Measurements from ENCODE around the gene RHBDL3.
"Not testable (repeated sequence)": the region's sequence is repeated elsewhere in the genome, so short reads cannot be mapped to it uniquely, and the experiment has no call there.

Gene RHBDL3

DNA sequence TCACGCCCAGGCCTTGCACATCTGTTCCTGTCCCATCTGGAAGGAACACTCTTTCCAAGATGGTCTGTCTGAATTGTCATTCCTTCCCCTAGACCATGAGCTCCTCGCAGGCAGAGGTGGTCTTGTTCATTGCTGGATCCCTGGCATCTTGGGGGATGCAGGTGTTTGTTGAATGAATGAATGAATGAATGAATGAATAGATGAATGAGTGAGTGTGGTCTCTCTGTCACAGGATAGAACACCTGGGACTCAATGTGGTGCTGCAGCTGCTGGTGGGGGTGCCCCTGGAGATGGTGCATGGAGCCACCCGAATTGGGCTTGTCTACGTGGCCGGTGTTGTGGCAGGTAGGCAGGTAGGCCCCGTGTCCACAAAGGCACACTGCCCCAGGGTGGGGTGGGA lies 32.2 kb downstream of the RHBDL3 start:
- no peak for DNase-seq

- DNase-seq: no peak
These were observed 32.7 kb downstream of the RHBDL3 start for GRCh38 chr17:32298298-32298697.

GRCh38 chr17:32298721-32299579 lies 33.3 kb downstream of the RHBDL3 start:
- DNase-seq: no peak

DNA sequence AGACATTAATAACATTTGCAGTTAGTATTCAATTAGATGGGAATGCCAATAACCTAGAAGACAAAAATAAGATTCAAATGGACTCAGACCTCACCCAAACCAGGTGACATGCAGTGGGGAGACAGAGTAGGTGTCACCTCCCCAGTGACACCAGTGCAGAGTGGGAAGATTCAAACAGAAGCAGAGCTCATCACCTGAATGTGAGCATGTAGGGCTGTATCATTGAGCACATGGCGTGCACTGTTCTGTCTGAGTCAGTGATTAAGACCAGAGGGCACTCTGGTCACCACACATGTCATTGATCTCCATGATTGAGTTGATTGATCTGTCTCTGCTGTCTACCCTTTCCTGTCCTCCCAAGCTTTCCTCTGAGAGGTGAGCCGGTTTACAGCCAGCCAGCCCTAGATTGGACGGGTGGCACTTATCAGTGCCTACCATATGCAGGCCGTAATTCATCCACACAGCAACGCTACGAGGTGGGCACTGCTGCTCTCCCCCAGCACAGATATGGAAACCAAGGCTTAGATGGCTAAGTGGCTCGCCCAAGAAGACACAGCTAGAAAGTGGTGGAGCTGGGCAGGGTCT lies 34.0 kb downstream of the RHBDL3 start:
- no peak for DNase-seq

DNA sequence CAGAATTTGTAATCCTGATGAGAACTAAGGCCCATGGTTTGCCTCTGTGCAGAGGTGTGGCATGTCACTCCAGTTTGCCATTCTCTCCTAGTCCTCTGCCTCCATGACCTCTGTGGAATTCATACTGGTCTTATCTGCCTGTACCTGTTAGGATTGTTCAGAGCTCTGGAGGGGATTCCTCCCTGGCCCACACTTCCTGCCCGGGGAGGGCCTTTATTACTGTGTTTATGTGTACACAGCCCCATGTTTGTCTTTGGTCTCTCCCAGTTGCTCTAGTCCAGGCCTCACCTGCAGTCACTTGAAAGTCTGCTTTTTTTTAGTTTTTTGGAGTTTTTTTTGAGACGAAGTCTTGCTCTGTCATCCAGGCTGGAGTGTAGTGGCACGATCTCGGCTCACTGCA lies 36.4 kb downstream of the RHBDL3 start:
- no peak for DNase-seq

- no peak for DNase-seq
These were observed 37.4 kb downstream of the RHBDL3 start for GRCh38 chr17:32302860-32303649.

DNA sequence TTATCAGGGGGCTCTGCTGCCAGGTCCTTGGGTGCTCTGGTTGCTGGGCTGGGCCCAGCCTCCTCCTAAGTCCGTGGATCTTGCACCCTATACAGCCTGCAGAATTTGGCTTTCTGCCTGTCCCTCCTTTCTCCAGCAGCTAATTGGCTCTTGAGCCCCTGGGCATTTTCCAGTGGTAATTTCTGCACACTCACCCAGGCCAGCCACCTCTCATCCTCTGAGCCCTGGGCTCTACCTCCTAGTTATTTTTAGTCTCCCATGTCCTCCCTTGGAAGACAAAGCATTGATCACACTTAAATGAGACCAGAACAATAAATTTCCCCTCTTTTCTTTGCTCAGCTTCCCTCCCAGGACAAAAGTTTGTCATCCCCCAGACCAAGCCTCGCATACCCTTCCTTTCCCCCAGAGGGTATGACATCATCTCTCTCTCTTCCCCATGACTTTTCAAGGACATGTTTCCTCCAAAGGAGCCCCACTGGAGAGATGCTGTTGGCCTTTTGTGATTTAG lies 38.2 kb downstream of the RHBDL3 start:
- no peak for DNase-seq

DNA sequence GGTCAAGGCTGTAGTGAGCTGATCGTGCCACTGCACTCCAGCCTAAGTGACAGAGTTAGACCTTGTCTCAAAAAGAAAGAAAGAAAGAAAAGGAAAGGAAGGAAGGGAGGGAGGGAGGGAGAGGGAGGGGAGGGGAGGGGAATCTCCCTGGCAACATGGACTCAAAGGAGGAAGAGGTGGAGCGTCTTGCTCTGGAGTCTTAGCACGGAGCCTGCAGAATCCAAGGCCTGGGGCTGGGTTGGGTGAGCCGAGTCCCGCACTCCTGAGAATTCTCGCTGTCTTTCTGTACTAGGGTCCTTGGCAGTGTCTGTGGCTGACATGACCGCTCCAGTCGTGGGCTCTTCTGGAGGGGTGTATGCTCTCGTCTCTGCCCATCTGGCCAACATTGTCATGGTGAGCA lies 39.4 kb downstream of the RHBDL3 start:
- DNase-seq: no peak

DNA sequence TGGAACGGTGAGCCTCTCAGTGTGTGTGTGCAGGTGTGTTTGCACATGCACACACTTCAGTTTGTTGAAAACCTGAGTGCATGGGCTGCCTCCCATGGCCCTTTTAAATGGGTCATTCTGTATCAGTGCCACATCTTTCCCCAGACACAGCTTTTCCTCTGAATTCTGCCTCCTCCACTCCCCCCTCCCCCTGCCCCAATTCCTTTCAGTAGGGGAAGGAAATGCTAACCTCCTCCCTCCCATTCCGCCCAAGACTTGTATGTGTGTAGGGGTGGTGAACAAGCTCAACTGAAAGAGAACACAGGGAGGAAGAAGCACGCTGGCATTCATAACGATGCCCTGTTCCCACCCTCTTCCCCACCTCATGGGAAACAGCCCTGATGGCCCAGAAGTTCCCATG lies 42.0 kb downstream of the RHBDL3 start:
- no peak for DNase-seq

DNA sequence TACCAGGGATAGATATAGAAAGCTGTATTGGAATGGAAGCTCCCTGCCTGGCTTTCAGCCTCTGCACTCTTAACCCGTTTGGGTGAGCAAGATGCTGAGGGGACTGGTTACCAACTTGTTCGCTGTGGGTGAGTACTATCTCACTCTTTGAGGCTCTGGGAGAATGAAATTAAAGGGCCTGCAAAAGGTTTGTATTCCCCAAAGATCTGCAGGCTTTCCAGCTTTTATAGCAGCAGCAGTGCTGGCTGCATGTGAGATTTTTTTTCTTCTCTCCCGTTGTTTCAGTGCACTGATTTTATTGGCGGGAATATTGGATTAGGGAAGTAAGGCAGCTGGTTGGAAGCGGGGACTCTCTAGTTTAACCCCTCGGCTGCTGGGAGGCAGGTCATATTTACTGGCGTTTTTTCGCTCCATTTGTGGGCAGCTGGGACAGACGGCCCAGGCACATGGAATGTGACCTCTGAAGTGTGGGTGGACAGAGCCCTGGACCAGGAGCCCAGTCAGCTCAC lies 45.5 kb downstream of the RHBDL3 start:
- DNase-seq: peak; percentile 63

- DNase-seq: no peak
These were observed 49.0 kb downstream of the RHBDL3 start for GRCh38 chr17:32314636-32315035.

- DNase-seq: no peak
These were observed 49.5 kb downstream of the RHBDL3 start for GRCh38 chr17:32315171-32315570.

DNA sequence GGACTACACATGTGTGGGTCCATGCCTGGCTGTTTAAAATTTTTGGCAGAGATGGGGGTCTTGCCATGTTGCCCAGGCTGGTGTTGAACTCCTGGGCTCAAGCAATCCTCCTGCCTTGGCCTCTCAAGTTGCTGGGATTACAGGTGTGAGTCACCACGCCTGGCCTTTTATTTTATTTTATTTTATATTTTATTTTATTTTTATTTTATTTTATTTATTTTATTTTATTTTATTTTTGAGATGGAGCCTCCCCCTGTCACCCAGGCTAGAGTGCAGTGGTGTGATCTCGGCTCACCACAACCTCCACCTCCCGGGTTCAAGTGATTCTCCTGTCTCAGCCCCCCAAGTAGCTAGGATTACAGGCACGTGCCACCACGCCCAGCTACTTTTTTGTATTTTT lies 51.0 kb downstream of the RHBDL3 start:
- not testable (repeated sequence) for DNase-seq

- DNase-seq: no peak
These were observed 51.7 kb downstream of the RHBDL3 start for GRCh38 chr17:32317353-32317752.

GRCh38 chr17:32318071-32318470 lies 52.4 kb downstream of the RHBDL3 start:
- no peak for DNase-seq

DNA sequence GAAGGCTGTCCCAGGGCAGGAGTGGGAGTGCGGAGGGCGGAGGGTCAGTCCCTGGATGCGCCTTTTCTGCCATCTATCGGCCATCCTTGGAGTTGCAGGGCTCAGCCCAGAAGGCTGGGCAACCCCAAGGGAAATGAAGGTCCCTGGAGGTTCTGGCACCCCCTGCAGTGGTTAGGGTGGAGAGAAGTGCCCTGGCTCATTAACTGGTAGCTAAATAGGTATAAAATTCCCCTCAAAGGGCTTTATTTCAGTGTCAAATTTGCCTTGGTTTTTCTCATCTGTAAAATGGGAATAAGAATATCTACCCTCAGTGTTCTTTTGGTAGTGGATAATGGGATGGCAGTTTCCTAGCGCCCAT lies 53.9 kb downstream of the RHBDL3 start:
- peak; percentile 79 for DNase-seq

GRCh38 chr17:32320080-32320479 lies 54.4 kb downstream of the RHBDL3 start:
- DNase-seq: not testable (repeated sequence)

DNA sequence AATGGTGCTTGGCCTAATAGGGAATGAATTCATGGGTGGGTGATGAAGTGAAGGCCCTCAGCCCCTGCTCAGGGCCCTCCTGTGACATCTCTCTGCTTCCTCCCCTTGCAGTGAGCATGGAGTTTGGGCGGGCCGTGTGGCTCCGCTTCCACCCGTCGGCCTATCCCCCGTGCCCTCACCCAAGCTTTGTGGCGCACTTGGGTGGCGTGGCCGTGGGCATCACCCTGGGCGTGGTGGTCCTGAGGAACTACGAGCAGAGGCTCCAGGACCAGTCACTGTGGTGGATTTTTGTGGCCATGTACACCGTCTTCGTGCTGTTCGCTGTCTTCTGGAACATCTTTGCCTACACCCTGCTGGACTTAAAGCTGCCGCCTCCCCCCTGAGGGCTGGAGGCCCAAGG lies 55.2 kb downstream of the RHBDL3 start:
- DNase-seq: no peak

- DNase-seq: no peak
These were observed 57.4 kb downstream of the RHBDL3 start for GRCh38 chr17:32323046-32323445.

- no peak for DNase-seq
These were observed 58.3 kb downstream of the RHBDL3 start for GRCh38 chr17:32323811-32324491.

DNA sequence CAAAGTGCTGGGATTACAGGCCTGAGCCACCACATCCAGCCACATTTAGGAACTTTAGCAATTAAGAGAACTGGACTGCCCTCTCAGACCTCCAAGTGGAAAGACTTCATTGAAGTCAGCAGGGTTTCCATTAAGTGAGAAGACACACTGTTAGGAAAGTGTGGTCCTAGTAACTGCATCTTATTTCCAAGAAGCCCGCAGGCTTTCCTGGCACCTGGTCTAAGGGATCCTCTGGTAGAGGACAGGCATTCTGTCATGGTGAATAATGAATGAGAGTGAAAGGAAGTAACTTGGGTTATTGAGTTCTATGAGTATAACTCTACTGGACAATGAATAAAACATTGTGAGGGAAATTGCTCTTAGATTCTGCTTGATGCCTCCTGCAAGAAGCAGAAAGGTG lies 62.3 kb downstream of the RHBDL3 start:
- no peak for DNase-seq

- no peak for DNase-seq
These were observed 64.5 kb downstream of the RHBDL3 start for GRCh38 chr17:32330147-32330546.

Measured in right forelimb (tissue), 1 donor.